Tibial nerve (tissue), 4 donors: ENCODE results near the gene IFITM2. TPM values are rescaled to one million over a fixed set of nuclear protein-coding genes. Genes with fewer than 3 reads are reported as not detected.

Source experiments
- DNase-seq, 2 donors: peaks; one replicate each; pipeline ENCODE4 v3.0.0-alpha.2; 2019; ENCODE audit warnings: low spot score in 2 of 2
- H3K27ac ChIP-seq, 4 donors: fragments of 200-600 bp; sonication (generic) in 3 of 4; one replicate each; pipeline ENCODE4 v1.5.1; 2017 to 2019; ENCODE audit warnings: mild to moderate bottlenecking in 1 of 4
- H3K27me3 ChIP-seq, 2 donors: fragments of 200-600 bp; sonication (generic) in 1 of 2; one replicate each; pipeline versions ENCODE4 v1.5.1 to v1.6.0; 2017 to 2019
- H3K36me3 ChIP-seq, 3 donors: fragments of 200-600 bp; sonication (generic); one replicate each; pipeline ENCODE4 v1.5.1; 2018 to 2019
- H3K4me1 ChIP-seq, 4 donors: fragments of 200-600 bp; sonication (generic) in 3 of 4; one replicate each; pipeline ENCODE4 v1.5.1; 2017 to 2019
- H3K4me3 ChIP-seq, 4 donors: fragments of 200-600 bp; sonication (generic) in 3 of 4; one replicate each; pipeline ENCODE4 v1.5.1; 2017 to 2019; ENCODE audit warnings: mild to moderate bottlenecking in 1 of 4, moderate library complexity in 1 of 4
- H3K9me3 ChIP-seq, 4 donors: fragments of 200-600 bp; sonication (generic) in 3 of 4; one replicate each; pipeline ENCODE4 v1.5.1; 2017 to 2019
- CTCF ChIP-seq, 5 experiments: fragments of 200-600 bp in 3 of 5; fragments of 450-650 bp in 2 of 5; sonication (generic) in 3 of 5; IDR thresholded peaks; one replicate each; pipeline ENCODE4 v1.5.1; 2016 to 2019; ENCODE audit warnings: antibody characterized with exemption in 5 of 5, mild to moderate bottlenecking in 3 of 5, moderate library complexity in 2 of 5
- EP300 ChIP-seq, 2 donors: sonication (generic); formaldehyde crosslinking; IDR thresholded peaks; one replicate each; pipeline ENCODE4 v1.6.1; 2017; ENCODE audit warnings: antibody characterized with exemption in 2 of 2, mild to moderate bottlenecking in 1 of 2
- POLR2A ChIP-seq, 2 donors: fragments of 450-650 bp; IDR thresholded peaks; one replicate each; pipeline ENCODE4 v1.6.1; 2017; ENCODE audit warnings: antibody characterized with exemption in 2 of 2, mild to moderate bottlenecking in 2 of 2, moderate library complexity in 2 of 2
- WGBS, 2 donors: methylation state at CpG; one replicate each; pipeline ENCODE4 v1.1.5; 2018; 5-methylcytosine and 5-hydroxymethylcytosine counted together
- total RNA-seq, 4 donors: library from RNA; depleted of rRNA; stranded (reverse); fragments of >200 nt; gene quantifications; one replicate each; pipeline ENCODE4 v1.1.0, GENCODE V29; 2016

The IFITM2 gene
- total RNA-seq, 4 donors from 2014 or later, result 258 to 624 (median 292) TPM

GRCh38 chr11:294780-295179, 12.8 kb upstream of the IFITM2 start:
- Histone ChIP-seq H3K4me3 (no peak overlapping the region), H3K27me3 (peaks cover 0 to 13% of the 10 kb centered on the region in 2 donors), H3K27ac (no peak overlapping the region), H3K4me1 (peaks cover 0 to 37% (median 9%) of the 10 kb centered on the region in 4 donors), H3K36me3 (peaks cover 0 to 49% (median 0%) of the 10 kb centered on the region in 3 donors), H3K9me3 (no peaks in the 10 kb centered on the region)
- TF ChIP-seq POLR2A (IDR thresholded peaks at IDR 0.05) (no peak), EP300 (IDR thresholded peaks at IDR 0.05) (no peak), CTCF (IDR thresholded peaks at IDR 0.05) (no peak)
- 89 to 91% methylated on average over 16 of the region's 16 CpGs for WGBS, 2 donors
- no peak for DNase-seq

- Histone ChIP-seq H3K27ac (no peak overlapping the region), H3K9me3 (no peaks in the 10 kb centered on the region), H3K4me3 (no peak overlapping the region), H3K27me3 (peaks cover 0 to 20% of the 10 kb centered on the region in 2 donors), H3K4me1 (peaks cover 0 to 40% (median 6%) of the 10 kb centered on the region in 4 donors), H3K36me3 (peaks cover 0 to 49% (median 0%) of the 10 kb centered on the region in 3 donors)
- no peak for DNase-seq
- WGBS, 2 donors, result 75 to 84% methylated on average over 26 of the region's 26 CpGs
- TF ChIP-seq POLR2A (IDR thresholded peaks at IDR 0.05) (no peak), CTCF (IDR thresholded peaks at IDR 0.05) (no peak), EP300 (IDR thresholded peaks at IDR 0.05) (no peak)
These were observed 12.1 kb upstream of the IFITM2 start for GRCh38 chr11:295351-296170.

- no peaks in the 10 kb centered on the region for H3K9me3 ChIP-seq
- TF ChIP-seq EP300 (IDR thresholded peaks at IDR 0.05), result no peak
- no peak for TF ChIP-seq CTCF (IDR thresholded peaks at IDR 0.05)
- no peak for TF ChIP-seq POLR2A (IDR thresholded peaks at IDR 0.05)
- H3K27me3 ChIP-seq, result peaks cover 0 to 24% of the 10 kb centered on the region in 2 donors
- 60 to 76% methylated on average over 22 to 31 of the region's 35 CpGs for WGBS, 2 donors
- no peak overlapping the region for H3K4me3 ChIP-seq
- peaks cover 0 to 40% (median 6%) of the 10 kb centered on the region in 4 donors for H3K4me1 ChIP-seq
- H3K36me3 ChIP-seq, result peaks cover 0 to 47% (median 0%) of the 10 kb centered on the region in 3 donors
- H3K27ac ChIP-seq, result peak overlapping the region in 3 of 4 donors; percentile 73 to 83 (median 76)
- DNase-seq, result no peak
These were observed 11.2 kb upstream of the IFITM2 start for GRCh38 chr11:296171-297050.

GRCh38 chr11:297051-297585, 10.5 kb upstream of the IFITM2 start:
- DNase-seq, result no peak
- Histone ChIP-seq H3K36me3 (peaks cover 0 to 39% (median 0%) of the 10 kb centered on the region in 3 donors), H3K27me3 (peaks cover 0 to 24% of the 10 kb centered on the region in 2 donors), H3K9me3 (no peaks in the 10 kb centered on the region), H3K4me3 (no peak overlapping the region), H3K27ac (peak overlapping the region in 3 of 4 donors; percentile 73 to 83 (median 76)), H3K4me1 (peaks cover 0 to 40% (median 6%) of the 10 kb centered on the region in 4 donors)
- WGBS, 2 donors, result 59 to 63% methylated on average over 11 to 12 of the region's 13 CpGs
- TF ChIP-seq POLR2A (IDR thresholded peaks at IDR 0.05) (no peak), EP300 (IDR thresholded peaks at IDR 0.05) (no peak)
